ENCODE data around the gene BDNF.

Gene BDNF

GRCh38 chr11:27705873-27706820 lies 5.9 kb upstream of the BDNF start:
- no peak for DNase-seq (ENCODE audit: low read depth)

- DNase-seq (ENCODE audit: low read depth), result no peak
These were observed 3.2 kb upstream of the BDNF start for GRCh38 chr11:27703481-27703880.

GRCh38 chr11:27702811-27703210 lies 2.6 kb upstream of the BDNF start:
- no peak for DNase-seq (ENCODE audit: low read depth)

- DNase-seq (ENCODE audit: low read depth), result no peak
These were observed 1.3 kb upstream of the BDNF start for GRCh38 chr11:27701355-27702105.

GRCh38 chr11:27699926-27700350 lies 317 bp downstream of the BDNF start:
- DNase-seq (ENCODE audit: low read depth), result no peak

GRCh38 chr11:27699242-27699925 lies 871 bp downstream of the BDNF start:
- DNase-seq (ENCODE audit: low read depth), result no peak

- no peak for DNase-seq (ENCODE audit: low read depth)
These were observed 1.4 kb downstream of the BDNF start for GRCh38 chr11:27698872-27699241.

- DNase-seq (ENCODE audit: low read depth), result no peak
These were observed 2.5 kb downstream of the BDNF start for GRCh38 chr11:27697679-27698275.

- DNase-seq (ENCODE audit: low read depth), result no peak
These were observed 3.3 kb downstream of the BDNF start for GRCh38 chr11:27696961-27697360.

- DNase-seq (ENCODE audit: low read depth), result no peak
These were observed 4.1 kb downstream of the BDNF start for GRCh38 chr11:27696115-27696514.

GRCh38 chr11:27694992-27695391 lies 5.3 kb downstream of the BDNF start:
- DNase-seq (ENCODE audit: low read depth), result no peak

GRCh38 chr11:27693398-27693797 lies 6.9 kb downstream of the BDNF start:
- no peak for DNase-seq (ENCODE audit: low read depth)

- no peak for DNase-seq (ENCODE audit: low read depth)
These were observed 7.5 kb downstream of the BDNF start for GRCh38 chr11:27692781-27693180.

- no peak for DNase-seq (ENCODE audit: low read depth)
These were observed 12.2 kb downstream of the BDNF start for GRCh38 chr11:27688076-27688475.

GRCh38 chr11:27681664-27682063 lies 18.6 kb downstream of the BDNF start:
- DNase-seq (ENCODE audit: low read depth), result no peak

- no peak for DNase-seq (ENCODE audit: low read depth)
These were observed 20.9 kb downstream of the BDNF start for GRCh38 chr11:27679136-27680015.

GRCh38 chr11:27678242-27678641 lies 22.0 kb downstream of the BDNF start:
- no peak for DNase-seq (ENCODE audit: low read depth)

- DNase-seq (ENCODE audit: low read depth), result no peak
These were observed 23.1 kb downstream of the BDNF start for GRCh38 chr11:27677108-27677507.

GRCh38 chr11:27673979-27674663 lies 26.1 kb downstream of the BDNF start:
- no peak for DNase-seq (ENCODE audit: low read depth)

GRCh38 chr11:27672836-27673464 lies 27.3 kb downstream of the BDNF start:
- no peak for DNase-seq (ENCODE audit: low read depth)

Data from T-helper 22 cell (primary cell).